GM20000 (cell line): ENCODE data around the gene MADCAM1.

Experiments
- DNase-seq: peaks from one replicate; pipeline ENCODE4 v3.0.0; 2012; ENCODE audit warnings: low spot score
- TF ChIP-seq, protein P1 (sequence below): IDR thresholded peaks from 2 replicates; pipeline ENCODE4 v1.5.1; 2012; ENCODE audit warnings: mild to moderate bottlenecking, control low read depth; ENCODE audit errors: extremely low read depth, missing control alignments

Gene MADCAM1

DNA sequence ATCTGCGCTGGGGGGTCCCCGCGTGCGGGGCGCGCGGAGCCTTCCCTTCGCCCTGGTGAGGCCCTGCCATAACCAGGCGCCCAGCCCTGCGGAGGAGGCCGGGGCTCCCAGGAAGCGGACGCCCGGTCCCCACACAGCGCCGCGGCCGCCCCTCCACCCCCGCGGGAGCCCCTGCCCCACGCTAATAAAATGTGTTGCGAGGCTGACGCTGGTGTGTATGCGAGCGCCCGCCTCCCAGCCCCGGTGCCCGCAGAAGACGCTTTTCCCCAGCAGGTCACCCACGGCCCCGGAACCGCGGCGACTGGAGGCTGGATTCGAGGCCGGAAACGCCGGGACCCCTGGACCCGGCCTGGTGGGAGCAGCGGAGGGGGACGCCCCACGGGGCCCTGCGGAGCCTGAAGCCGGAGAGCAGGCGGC is 23.2 kb downstream of the MADCAM1 start:
- TF ChIP-seq, protein P1, sequence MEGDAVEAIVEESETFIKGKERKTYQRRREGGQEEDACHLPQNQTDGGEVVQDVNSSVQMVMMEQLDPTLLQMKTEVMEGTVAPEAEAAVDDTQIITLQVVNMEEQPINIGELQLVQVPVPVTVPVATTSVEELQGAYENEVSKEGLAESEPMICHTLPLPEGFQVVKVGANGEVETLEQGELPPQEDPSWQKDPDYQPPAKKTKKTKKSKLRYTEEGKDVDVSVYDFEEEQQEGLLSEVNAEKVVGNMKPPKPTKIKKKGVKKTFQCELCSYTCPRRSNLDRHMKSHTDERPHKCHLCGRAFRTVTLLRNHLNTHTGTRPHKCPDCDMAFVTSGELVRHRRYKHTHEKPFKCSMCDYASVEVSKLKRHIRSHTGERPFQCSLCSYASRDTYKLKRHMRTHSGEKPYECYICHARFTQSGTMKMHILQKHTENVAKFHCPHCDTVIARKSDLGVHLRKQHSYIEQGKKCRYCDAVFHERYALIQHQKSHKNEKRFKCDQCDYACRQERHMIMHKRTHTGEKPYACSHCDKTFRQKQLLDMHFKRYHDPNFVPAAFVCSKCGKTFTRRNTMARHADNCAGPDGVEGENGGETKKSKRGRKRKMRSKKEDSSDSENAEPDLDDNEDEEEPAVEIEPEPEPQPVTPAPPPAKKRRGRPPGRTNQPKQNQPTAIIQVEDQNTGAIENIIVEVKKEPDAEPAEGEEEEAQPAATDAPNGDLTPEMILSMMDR, result no peak
- no peak for DNase-seq

DNA sequence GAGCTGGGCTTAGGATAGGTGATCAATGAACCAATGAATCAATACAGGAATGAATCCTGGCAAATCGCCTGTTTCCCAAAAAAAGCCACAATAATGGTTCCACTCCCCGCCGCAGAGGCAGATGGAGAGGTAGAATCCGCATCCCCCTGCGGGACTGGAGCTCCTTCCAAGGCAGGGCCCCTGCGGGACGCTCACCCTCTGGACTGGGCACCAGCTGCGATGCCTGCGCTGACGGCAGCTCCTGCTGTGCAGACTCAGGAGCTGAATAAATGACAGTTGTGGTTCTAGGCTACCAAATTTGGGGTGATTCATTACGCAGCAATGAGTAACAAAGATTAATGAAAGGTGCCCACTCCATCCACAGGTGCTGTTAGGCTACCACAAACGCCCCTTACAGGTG is 26.4 kb downstream of the MADCAM1 start:
- TF ChIP-seq, protein P1, result no peak
- DNase-seq, result no peak

DNA sequence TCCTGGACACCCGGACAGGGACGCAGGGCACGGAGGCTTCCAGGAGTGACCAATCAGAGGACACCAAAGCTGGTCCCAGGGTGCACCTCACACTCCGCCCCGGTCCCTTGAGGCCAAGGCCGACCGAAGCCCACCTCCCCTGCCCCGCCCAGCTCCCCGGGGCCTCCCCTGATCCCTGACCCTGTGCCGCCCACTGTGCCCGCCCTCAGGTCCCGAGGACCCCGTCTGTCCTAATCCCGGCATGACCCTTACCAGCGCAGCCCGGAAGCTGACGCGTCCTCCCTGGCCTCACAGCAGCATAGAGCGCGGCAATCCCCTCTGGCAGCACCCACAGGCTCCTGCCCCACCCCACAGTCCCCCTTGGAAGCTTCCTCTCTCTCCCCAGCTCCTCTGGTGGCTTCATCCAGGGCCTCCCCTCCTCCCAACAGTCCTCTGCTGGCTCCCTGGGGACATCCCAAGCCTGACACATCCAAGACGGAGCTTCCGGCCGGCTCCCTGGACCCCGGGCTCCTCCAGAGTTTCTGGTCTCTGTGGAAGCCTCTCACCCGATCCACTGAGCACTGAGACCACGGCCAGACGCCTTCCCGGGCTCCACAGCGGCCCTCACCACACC is 27.9 kb downstream of the MADCAM1 start:
- TF ChIP-seq, protein P1, result no peak
- no peak for DNase-seq

DNA sequence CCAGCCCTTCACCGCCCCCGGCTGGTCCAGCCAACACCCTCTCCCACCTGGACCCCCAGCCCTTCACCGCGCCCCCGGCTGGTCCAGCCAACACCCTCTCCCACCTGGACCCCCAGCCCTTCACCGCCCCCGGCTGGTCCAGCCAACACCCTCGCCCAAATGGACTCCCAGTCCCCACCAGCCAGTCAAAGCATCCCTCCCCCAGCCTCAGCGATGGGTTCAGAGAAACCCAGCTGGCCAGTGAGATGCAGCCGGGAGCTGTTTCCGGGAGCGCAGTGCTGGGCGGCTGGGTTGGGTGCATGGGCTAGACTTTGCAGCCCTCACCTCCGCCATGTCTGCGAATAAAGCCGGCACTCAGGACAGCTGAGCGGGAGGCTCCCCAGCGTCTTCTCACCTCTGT is 28.7 kb downstream of the MADCAM1 start:
- no peak for DNase-seq
- TF ChIP-seq, protein P1, result no peak

DNA sequence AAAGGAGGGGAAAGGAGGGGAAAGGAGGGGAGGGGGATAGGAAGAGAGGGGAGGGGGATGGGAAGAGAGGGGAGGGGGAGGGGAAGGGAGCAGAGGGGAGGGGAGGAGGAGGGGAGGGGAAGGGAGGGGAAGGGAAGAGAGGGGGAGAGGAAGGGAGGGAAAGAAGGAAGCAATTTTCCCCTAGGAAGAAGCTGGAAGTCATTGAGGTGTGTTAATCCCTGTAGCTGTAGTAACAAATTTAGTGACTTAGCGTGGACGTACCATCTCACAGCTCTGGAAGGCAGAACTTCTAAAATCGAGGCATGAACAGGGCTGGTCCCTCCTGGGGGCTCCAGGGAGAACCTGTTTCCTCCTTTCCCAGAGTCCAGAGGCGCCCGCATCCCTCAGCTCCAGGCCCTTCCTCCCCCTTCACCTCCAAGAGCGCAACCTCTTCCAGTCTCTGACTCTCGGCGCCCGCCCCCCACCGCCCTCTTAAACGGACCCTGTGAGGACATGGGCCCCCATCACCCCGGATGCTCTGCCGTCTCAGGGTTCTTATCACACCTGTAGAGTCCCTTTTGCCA is 29.7 kb downstream of the MADCAM1 start:
- TF ChIP-seq, protein P1, result no peak
- no peak for DNase-seq

DNA sequence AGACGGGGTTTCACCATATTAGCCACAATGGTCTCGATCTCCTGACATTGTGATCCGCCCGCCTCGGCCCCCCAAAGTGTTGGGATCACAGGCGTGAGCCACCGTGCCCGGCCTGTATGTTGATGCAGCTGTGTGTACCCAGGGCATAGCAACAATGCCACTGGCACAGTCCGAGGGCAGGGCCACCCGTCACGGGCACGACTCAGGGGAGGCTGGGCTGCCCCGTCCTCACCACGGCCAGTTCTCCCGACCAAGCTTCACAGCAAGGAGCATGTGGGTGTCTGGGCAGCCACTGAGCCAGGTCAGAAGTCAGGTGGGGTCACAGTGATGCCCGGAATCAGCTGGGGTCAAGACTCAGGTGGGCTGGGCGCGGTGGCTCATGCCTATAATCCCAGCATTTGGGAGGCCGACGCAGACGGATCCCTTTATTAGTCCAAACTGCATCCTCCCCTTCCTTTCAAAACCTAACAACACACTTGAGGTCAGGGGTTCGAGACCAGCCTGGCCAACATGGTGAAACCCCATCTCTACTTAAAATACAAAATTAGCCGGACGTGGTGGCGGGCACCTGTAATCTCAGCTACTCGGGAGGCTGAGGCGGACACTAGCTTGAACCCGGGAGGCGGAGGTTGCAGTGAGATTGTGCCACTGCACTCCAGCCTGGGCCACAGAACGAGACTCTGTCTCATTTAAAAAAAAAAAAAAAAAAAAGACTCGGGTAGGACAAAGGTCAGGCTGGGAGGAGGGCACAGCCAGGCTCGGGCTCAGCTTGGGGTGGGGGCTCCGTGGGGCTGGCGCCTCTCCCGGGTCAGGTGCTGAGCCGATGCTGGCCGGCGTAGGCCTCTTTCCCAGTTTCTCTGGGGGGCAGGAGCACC is 34.1 kb downstream of the MADCAM1 start:
- TF ChIP-seq, protein P1, result no peak
- no peak for DNase-seq
